H1 (cell line): Measurements from ENCODE around the gene RIOK3. TPM values are rescaled to one million over a fixed set of nuclear protein-coding genes. Genes with fewer than 3 reads are reported as not detected.

Experiments used
- CTCF ChIA-PET: fragments of 300-600 bp; sonication (Branson Sonifier 250); formaldehyde crosslinking; loops from one replicate; lab custom pipeline; 2021; ENCODE audit not compliant: partially characterized antibody; lab: Charles Lee
- POLR2A ChIA-PET: fragments of 300-600 bp; sonication (Branson Sonifier 250); formaldehyde crosslinking; loops from one replicate; lab custom pipeline; 2021; ENCODE audit warnings: inconsistent platforms; ENCODE audit not compliant: partially characterized antibody; lab: Charles Lee
- DNase-seq, 2 experiments: peaks; one replicate each; pipeline versions ENCODE4 v3.0.0 to v3.0.0-alpha.2; 2010 to 2022; ENCODE audit warnings: low spot score in 2 of 2, low read depth in 1 of 2, mixed read lengths in 1 of 2
- FAIRE-seq: peaks from 2 replicates; lab custom pipeline; 2011; peaks lifted over from hg19 to GRCh38; lab: Jason Lieb, UNC
- H2AFZ ChIP-seq: 2 replicates; pipeline ENCODE4 v1.8.1; 2012; ENCODE audit warnings: low read length, inconsistent platforms
- H2AK5ac ChIP-seq: 2 replicates; pipeline ENCODE4 v1.6.1; 2013; ENCODE audit warnings: low read depth, low read length
- H2BK120ac ChIP-seq: replicated peaks from 2 replicates; pipeline ENCODE3; 2013; ENCODE audit warnings: low read depth, low read length, inconsistent platforms
- H2BK12ac ChIP-seq: 2 replicates; pipeline ENCODE4 v1.6.1; 2013; ENCODE audit warnings: low read depth, low read length
- H2BK15ac ChIP-seq: 2 replicates; pipeline ENCODE4 v1.6.1; 2013; ENCODE audit warnings: low read length
- H2BK20ac ChIP-seq: 2 replicates; pipeline ENCODE4 v1.6.1; 2013; ENCODE audit warnings: low read length
- H2BK5ac ChIP-seq: 2 replicates; pipeline ENCODE4 v1.6.1; 2013; ENCODE audit warnings: low read depth, low read length
- H3K14ac ChIP-seq: 2 replicates; pipeline ENCODE4 v1.6.1; 2013; ENCODE audit warnings: inconsistent platforms; ENCODE audit not compliant: insufficient read length
- H3K18ac ChIP-seq: 2 replicates; pipeline ENCODE4 v1.6.1; 2013; ENCODE audit warnings: low read length; ENCODE audit errors: extremely low read depth
- H3K23ac ChIP-seq: 2 replicates; pipeline ENCODE4 v1.6.1; 2013; ENCODE audit warnings: inconsistent platforms; ENCODE audit not compliant: insufficient read length
- H3K23me2 ChIP-seq: 2 replicates; pipeline ENCODE4 v1.6.1; 2013; ENCODE audit warnings: low read depth, low read length
- H3K27ac ChIP-seq: 2 replicates; pipeline ENCODE4 v1.6.1; 2011; ENCODE audit warnings: low read depth, low read length, inconsistent platforms
- H3K27me3 ChIP-seq, 4 experiments: replicated peaks in 1 of 4; 1 replicate in 1 of 4; 2 replicates in 3 of 4; pipeline versions ENCODE4 v1.6.1 to v1.8.1; 2011 to 2013; ENCODE audit warnings: low read length in 3 of 4, mild to moderate bottlenecking in 3 of 4, inconsistent platforms in 2 of 4, mixed read lengths in 2 of 4, moderate library complexity in 1 of 4; ENCODE audit not compliant: control insufficient read depth in 3 of 4, insufficient read depth in 3 of 4; ENCODE audit errors: extremely low read depth in 1 of 4
- H3K36me3 ChIP-seq, 4 experiments: 2 replicates each; pipeline versions ENCODE4 v1.6.1 to v1.8.1; 2011 to 2013; ENCODE audit warnings: mild to moderate bottlenecking in 4 of 4, low read length in 3 of 4, moderate library complexity in 2 of 4, control low read depth in 1 of 4, inconsistent platforms in 1 of 4; ENCODE audit not compliant: insufficient read depth in 4 of 4, control insufficient read depth in 2 of 4
- H3K4ac ChIP-seq: replicated peaks from 2 replicates; pipeline ENCODE3; 2013; ENCODE audit warnings: low read length, low read depth, mixed read lengths, inconsistent platforms; ENCODE audit not compliant: insufficient read length
- H3K4me1 ChIP-seq, 4 experiments: replicated peaks in 1 of 4; 1 replicate in 1 of 4; 2 replicates in 3 of 4; pipeline versions ENCODE4 v1.6.1 to v1.8.1; 2011 to 2013; ENCODE audit warnings: low read length in 3 of 4, inconsistent platforms in 2 of 4, mixed read lengths in 1 of 4; ENCODE audit not compliant: insufficient read depth in 4 of 4, control insufficient read depth in 3 of 4
- H3K4me2 ChIP-seq, 2 experiments: 2 replicates each; pipeline versions ENCODE4 v1.6.1 to v1.8.1; 2011 to 2013; ENCODE audit warnings: low read depth in 2 of 2, low read length in 2 of 2, control low read depth in 1 of 2, inconsistent platforms in 1 of 2, mild to moderate bottlenecking in 1 of 2; ENCODE audit not compliant: insufficient read depth in 1 of 2
- H3K4me3 ChIP-seq, 4 experiments: fragments of 200-600, 300-600 bp in 1 of 4; sonication (generic), shearing (Covaris generic), sonication (Bioruptor Twin) in 1 of 4; 2 replicates each; pipeline versions ENCODE4 v1.5.1 to v1.8.1; 2011 to 2016; ENCODE audit warnings: low read length in 4 of 4, low read depth in 3 of 4, control low read depth in 2 of 4, inconsistent platforms in 2 of 4, mild to moderate bottlenecking in 2 of 4, mixed read lengths in 1 of 4, moderate library complexity in 1 of 4; ENCODE audit not compliant: insufficient read depth in 2 of 4; ENCODE audit errors: extremely low read depth in 1 of 4
- H3K56ac ChIP-seq: replicated peaks from 2 replicates; pipeline ENCODE3; 2013; ENCODE audit warnings: low read depth, mild to moderate bottlenecking, mixed read lengths, low read length, inconsistent platforms; ENCODE audit not compliant: insufficient read length
- H3K79me1 ChIP-seq: 2 replicates; pipeline ENCODE4 v1.6.1; 2013; ENCODE audit warnings: low read depth, low read length, control low read depth
- H3K79me2 ChIP-seq, 2 experiments: 2 replicates each; pipeline versions ENCODE4 v1.6.1 to v1.8.1; 2012 to 2013; ENCODE audit warnings: low read length in 2 of 2, mild to moderate bottlenecking in 2 of 2, inconsistent platforms in 1 of 2; ENCODE audit not compliant: insufficient read depth in 2 of 2, control insufficient read depth in 1 of 2
- H3K9ac ChIP-seq, 4 experiments: replicated peaks in 1 of 4; 1 replicate in 1 of 4; 2 replicates in 3 of 4; pipeline versions ENCODE4 v1.6.1 to v1.8.1; 2011 to 2013; ENCODE audit warnings: low read depth in 3 of 4, low read length in 3 of 4, control low read depth in 2 of 4, mild to moderate bottlenecking in 2 of 4, moderate library complexity in 2 of 4, inconsistent platforms in 1 of 4; ENCODE audit errors: extremely low read depth in 1 of 4
- H3K9me3 ChIP-seq, 2 experiments: 2 replicates each; pipeline versions ENCODE4 v1.6.1 to v1.8.1; 2012 to 2013; ENCODE audit warnings: mild to moderate bottlenecking in 2 of 2, moderate library complexity in 2 of 2, control low read depth in 1 of 2, inconsistent platforms in 1 of 2, low read depth in 1 of 2, low read length in 1 of 2, mixed read lengths in 1 of 2; ENCODE audit not compliant: insufficient read depth in 2 of 2
- H4K20me1 ChIP-seq, 2 experiments: replicated peaks in 1 of 2; 2 replicates each; pipeline versions ENCODE3 to v1.8.1; 2011 to 2013; ENCODE audit warnings: inconsistent platforms in 2 of 2, low read length in 2 of 2, mild to moderate bottlenecking in 1 of 2; ENCODE audit not compliant: insufficient read depth in 2 of 2, control insufficient read depth in 1 of 2
- H4K5ac ChIP-seq: 2 replicates; pipeline ENCODE4 v1.6.1; 2013; ENCODE audit warnings: low read length, low read depth, mixed read lengths, inconsistent platforms; ENCODE audit not compliant: insufficient read length
- H4K8ac ChIP-seq: 2 replicates; pipeline ENCODE4 v1.8.0; 2013; ENCODE audit warnings: mild to moderate bottlenecking, moderate library complexity, low read length, inconsistent platforms; ENCODE audit not compliant: insufficient read depth; ENCODE audit errors: extremely low read depth
- H4K91ac ChIP-seq: replicated peaks from 2 replicates; pipeline ENCODE3; 2013; ENCODE audit warnings: low read length, mixed read lengths, inconsistent platforms; ENCODE audit not compliant: insufficient read length
- CREB1 ChIP-seq: IDR thresholded peaks from 2 replicates; pipeline ENCODE4 v1.6.1; 2012; ENCODE audit warnings: inconsistent platforms
- FOSL1 ChIP-seq: IDR thresholded peaks from 2 replicates; pipeline ENCODE4 v1.6.1; 2011; ENCODE audit warnings: mild to moderate bottlenecking, low read depth, low read length, moderate library complexity; ENCODE audit not compliant: insufficient read depth
- GABPA ChIP-seq: IDR thresholded peaks from 2 replicates; pipeline ENCODE4 v1.6.1; 2011; ENCODE audit warnings: mild to moderate bottlenecking, low read length, moderate library complexity, borderline replicate concordance; ENCODE audit not compliant: insufficient read depth
- HDAC2 ChIP-seq, 2 experiments: fragments of 300-600 bp in 1 of 2; sonication (generic) in 1 of 2; IDR thresholded peaks; 2 replicates each; pipeline ENCODE4 v1.6.1; 2011 to 2012; ENCODE audit warnings: low read depth in 2 of 2, low read length in 2 of 2, mild to moderate bottlenecking in 2 of 2, moderate library complexity in 2 of 2, borderline replicate concordance in 1 of 2, inconsistent platforms in 1 of 2
- HDAC6 ChIP-seq: IDR thresholded peaks from one replicate; pipeline ENCODE4 v1.7.1; 2012; ENCODE audit warnings: low read depth, mild to moderate bottlenecking, inconsistent platforms, low read length, moderate library complexity
- KDM4A ChIP-seq: IDR thresholded peaks from one replicate; pipeline ENCODE4 v1.7.1; 2012; ENCODE audit warnings: low read depth, mild to moderate bottlenecking, moderate library complexity, low read length, inconsistent platforms; ENCODE audit not compliant: severe bottlenecking
- POU5F1 ChIP-seq: IDR thresholded peaks from 2 replicates; pipeline ENCODE4 v1.6.1; 2011; ENCODE audit warnings: low read depth, mild to moderate bottlenecking, low read length, moderate library complexity
- RXRA ChIP-seq: IDR thresholded peaks from 2 replicates; pipeline ENCODE4 v1.6.1; 2011; ENCODE audit warnings: low read depth, mild to moderate bottlenecking, low read length, moderate library complexity; ENCODE audit not compliant: insufficient read depth
- SIN3A ChIP-seq, 2 experiments: IDR thresholded peaks in 1 of 2; conservative IDR thresholded peaks in 1 of 2; 2 replicates each; pipeline ENCODE4 v1.6.1; 2011 to 2012; ENCODE audit warnings: low read length in 2 of 2, improper control_type of control experiment in 1 of 2, low read depth in 1 of 2, mild to moderate bottlenecking in 1 of 2
- SP1 ChIP-seq: IDR thresholded peaks from 2 replicates; pipeline ENCODE4 v1.6.1; 2011; ENCODE audit warnings: low read depth, low read length
- SUZ12 ChIP-seq: fragments of 200-600 bp; sonication (generic); IDR thresholded peaks from 2 replicates; pipeline ENCODE4 v1.6.1; 2012; ENCODE audit warnings: mild to moderate bottlenecking, inconsistent platforms, low read length, moderate library complexity, mixed read lengths
- WGBS, 2 experiments: shearing (Covaris generic) in 1 of 2; methylation state at CpG; one replicate each; pipeline versions ENCODE4 v1.1.6 to v1.1.7; 2013 to 2015; ENCODE audit warnings: low lambda C conversion rate in 2 of 2, mixed read lengths in 2 of 2, inconsistent platforms in 1 of 2, low coverage in 1 of 2, missing lambda C conversion rate in 1 of 2; ENCODE audit not compliant: insufficient replicate concordance in 2 of 2, insufficient coverage in 1 of 2, insufficient read length in 1 of 2; ENCODE audit errors: extremely low coverage in 1 of 2, missing lambda C conversion rate in 1 of 2; 5-methylcytosine and 5-hydroxymethylcytosine counted together
- polyA plus RNA-seq, 7 experiments: library from polyadenylated mRNA; depleted of rRNA in 3 of 7; stranded (reverse) in 5 of 7; unstranded in 2 of 7; fragments of >200 nt in 5 of 7; fragments of 200-250 nt in 2 of 7; gene quantifications; 1 replicate in 5 of 7; 2 replicates in 1 of 7; 4 replicates in 1 of 7; pipeline versions ENCODE4 v1.2.1 to v1.2.3, GENCODE V29; 2011 to 2013; ENCODE audit warnings: missing spikeins in 2 of 7, mixed read lengths in 2 of 7
- total RNA-seq: library from RNA; stranded (reverse); fragmentation: NEBNext Ultra II Directional; extraction: Animal tissue kit (Norgen Biotek cat#: 25700); gene quantifications from 2 replicates; pipeline ENCODE4 v1.2.1, GENCODE V29; 2021

Gene RIOK3
- total and polyA plus RNA-seq, 2 of the 8 experiments (the other 6 are each of a cell fraction or from before 2014, with no cell fraction given): 7.5 to 24.3 TPM

GRCh38 chr18:23521907-23522306, 68.8 kb downstream of the RIOK3 start:
- no peak for FAIRE-seq
- no peak overlapping the region for H3K56ac ChIP-seq

More at GRCh38 chr18:23521907-23522306, 68.8 kb downstream of the RIOK3 start:
- H3K79me1 ChIP-seq: no peaks in the 10 kb centered on the region
- no peak overlapping the region for H2BK5ac ChIP-seq
- no peaks in the 10 kb centered on the region for H3K4me1 ChIP-seq
- no peak overlapping the region for H2BK120ac ChIP-seq
- H2AFZ ChIP-seq: no peak overlapping the region
- no peak overlapping the region for H2BK12ac ChIP-seq
- no peak overlapping the region for H2BK15ac ChIP-seq
- no peak overlapping the region for H3K4ac ChIP-seq
- H4K20me1 ChIP-seq: peaks cover 0 to 3% of the 10 kb centered on the region in 2 experiments
- no peak overlapping the region for H3K4me2 ChIP-seq
- POLR2A ChIA-PET: interaction anchor here (0.7 kb wide), 1 partner anchor 616 kb away, joined by 3 read pairs; the partner anchor contains the start of gene CABYR
- H2BK20ac ChIP-seq: no peak overlapping the region
- no peak for TF ChIP-seq POU5F1
- no peak for TF ChIP-seq FOSL1
- no peak for TF ChIP-seq HDAC2 (IDR thresholded peaks at IDR 0.05; ENCODE audit: borderline replicate concordance in 1 of 2, low read depth in 2 of 2, low read length in 2 of 2)
- no peak for TF ChIP-seq SP1
- no peak for TF ChIP-seq RXRA
- no peak for TF ChIP-seq SIN3A (conservative IDR thresholded peaks at IDR 0.05 in 1 of 2, IDR thresholded peaks at IDR 0.05 in 1 of 2; ENCODE audit: low read depth in 1 of 2, low read length in 2 of 2)
- TF ChIP-seq CREB1: no peak
- no peak for TF ChIP-seq GABPA
- no peak for TF ChIP-seq SUZ12
- no peak for TF ChIP-seq HDAC6
- TF ChIP-seq KDM4A: no peak
- TF ChIP-seq, all 59 proteins: peak for 0
- H3K14ac ChIP-seq: no peak overlapping the region
- WGBS, 2 experiments: 88% methylated on average over 7 of the region's 7 CpGs; no CpG with 5 or more reads in 1 of the 2 experiments
- H3K27me3 ChIP-seq: no peaks in the 10 kb centered on the region
- no peak overlapping the region for H3K18ac ChIP-seq
- no peak overlapping the region for H3K23ac ChIP-seq
- no peak overlapping the region for H3K9ac ChIP-seq
- no peaks in the 10 kb centered on the region for H3K9me3 ChIP-seq
- no peaks in the 10 kb centered on the region for H3K23me2 ChIP-seq
- no peaks in the 10 kb centered on the region for H3K79me2 ChIP-seq
- no peak overlapping the region for H4K5ac ChIP-seq
- no peak overlapping the region for H4K8ac ChIP-seq
- H4K91ac ChIP-seq: no peak overlapping the region
- no peak for DNase-seq
- CTCF ChIA-PET: interaction anchor here (0.6 kb wide), 1 partner anchor 15 kb away, joined by 3 read pairs; no protein-coding TSS in a partner anchor
- H3K4me3 ChIP-seq: no peak overlapping the region
- H3K36me3 ChIP-seq: peaks cover 8 to 48% (median 36%) of the 10 kb centered on the region in 4 experiments
- no peak overlapping the region for H2AK5ac ChIP-seq
- H3K27ac ChIP-seq: no peak overlapping the region
